Endothelial cell of umbilical vein (primary cell): ENCODE measurements around the gene UNCX. TPM values are rescaled to one million over a fixed set of nuclear protein-coding genes. Genes with fewer than 3 reads are reported as not detected.

Experiments used
- BruUV-seq: library from RNA; stranded (reverse); fragments of 400-500 nt; replicated peaks from 2 replicates; lab custom pipeline; 2021; lab: Mats Ljungman, UMichigan
- CTCF ChIA-PET: fragments of 300-600, 350-600 bp; sonication (Branson Sonifier 250); formaldehyde crosslinking; loops from one replicate; lab custom pipeline; 2021; ENCODE audit warnings: antibody characterized with exemption, inconsistent platforms; lab: Charles Lee
- POLR2A ChIA-PET: fragments of 300-600, 350-600 bp; sonication (Branson Sonifier 250); formaldehyde crosslinking; loops from one replicate; lab custom pipeline; 2021; ENCODE audit warnings: antibody characterized with exemption, inconsistent platforms; lab: Charles Lee
- DNase-seq: peaks from one replicate; pipeline ENCODE4 v3.0.0-alpha.2; 2011; ENCODE audit warnings: low read depth, low spot score
- FAIRE-seq: peaks from 2 replicates; lab custom pipeline; 2011; peaks lifted over from hg19 to GRCh38; lab: Jason Lieb, UNC
- H2AFZ ChIP-seq: 2 replicates; pipeline ENCODE4 v1.6.0; 2012; ENCODE audit warnings: low read depth, low read length, control low read depth, inconsistent platforms
- H3K27ac ChIP-seq: 2 replicates; pipeline ENCODE4 v1.5.1; 2011; ENCODE audit warnings: low read depth, mild to moderate bottlenecking, control low read depth, low read length, moderate library complexity; ENCODE audit not compliant: insufficient read depth
- H3K27me3 ChIP-seq, 2 experiments: 2 replicates each; pipeline versions ENCODE4 v1.6.0 to v1.6.1; 2011; ENCODE audit warnings: low read length in 2 of 2, mixed read lengths in 1 of 2; ENCODE audit not compliant: control insufficient read depth in 2 of 2, insufficient read depth in 2 of 2
- H3K36me3 ChIP-seq, 2 experiments: 2 replicates in 1 of 2; 3 replicates in 1 of 2; pipeline ENCODE4 v1.5.1; 2011; ENCODE audit warnings: low read length in 2 of 2, mild to moderate bottlenecking in 1 of 2, moderate library complexity in 1 of 2; ENCODE audit not compliant: control insufficient read depth in 2 of 2, insufficient read depth in 2 of 2; ENCODE audit errors: extremely low read depth in 1 of 2
- H3K4me1 ChIP-seq: 3 replicates; pipeline ENCODE4 v1.5.1; 2011; ENCODE audit warnings: mild to moderate bottlenecking, low read length; ENCODE audit not compliant: control insufficient read depth, insufficient read depth; ENCODE audit errors: extremely low read depth
- H3K4me2 ChIP-seq: 2 replicates; pipeline ENCODE4 v1.6.1; 2011; ENCODE audit warnings: low read length, control low read depth, mixed read lengths; ENCODE audit not compliant: insufficient read depth
- H3K4me3 ChIP-seq, 3 experiments: fragments of 200-600 bp in 1 of 3; sonication (generic), shearing (Covaris generic) in 1 of 3; replicated peaks in 1 of 3; 2 replicates each; pipeline ENCODE4 v1.5.1; 2011 to 2016; ENCODE audit warnings: control low read depth in 3 of 3, low read length in 3 of 3, mild to moderate bottlenecking in 2 of 3, inconsistent platforms in 1 of 3, low read depth in 1 of 3, moderate library complexity in 1 of 3; ENCODE audit not compliant: insufficient read depth in 1 of 3
- H3K79me2 ChIP-seq: 2 replicates; pipeline ENCODE4 v1.6.0; 2012; ENCODE audit warnings: low read length, inconsistent platforms; ENCODE audit not compliant: control insufficient read depth, insufficient read depth
- H3K9ac ChIP-seq: replicated peaks from 2 replicates; pipeline ENCODE3; 2011; ENCODE audit warnings: low read length, control low read depth; ENCODE audit not compliant: insufficient read depth; ENCODE audit errors: extremely low read depth
- H3K9me1 ChIP-seq: replicated peaks from 3 replicates; pipeline ENCODE4 v1.6.0; 2011; ENCODE audit warnings: mild to moderate bottlenecking, low read length; ENCODE audit not compliant: control insufficient read depth, insufficient read depth; ENCODE audit errors: extremely low read depth
- H3K9me3 ChIP-seq: replicated peaks from 2 replicates; pipeline ENCODE4 v1.5.1; 2012; ENCODE audit warnings: low read length, inconsistent platforms; ENCODE audit not compliant: control insufficient read depth, insufficient read depth
- H4K20me1 ChIP-seq: replicated peaks from 2 replicates; pipeline ENCODE3; 2011; ENCODE audit warnings: mild to moderate bottlenecking, low read length; ENCODE audit not compliant: control insufficient read depth, insufficient read depth; ENCODE audit errors: extremely low read depth
- CTCF ChIP-seq, 2 donors: IDR thresholded peaks; 1 replicate in 1 of 2; 2 replicates in 1 of 2; pipeline ENCODE4 v1.5.1; 2011; ENCODE audit warnings: low read length in 2 of 2, mild to moderate bottlenecking in 2 of 2, moderate library complexity in 2 of 2, control low read depth in 1 of 2, inconsistent platforms in 1 of 2, low read depth in 1 of 2; ENCODE audit not compliant: insufficient read depth in 1 of 2; ENCODE audit errors: extremely low read depth in 1 of 2
- EZH2 ChIP-seq: IDR thresholded peaks from 2 replicates; pipeline ENCODE4 v1.6.1; 2012; ENCODE audit warnings: borderline replicate concordance, low read depth, mild to moderate bottlenecking, moderate library complexity, low read length, inconsistent platforms; ENCODE audit not compliant: severe bottlenecking
- FOS ChIP-seq: IDR thresholded peaks from 2 replicates; pipeline ENCODE4 v1.6.1; 2011; ENCODE audit warnings: mild to moderate bottlenecking, low read length, moderate library complexity, borderline replicate concordance; ENCODE audit not compliant: insufficient read depth
- GATA2 ChIP-seq: IDR thresholded peaks from 2 replicates; pipeline ENCODE4 v1.7.0; 2011; ENCODE audit warnings: low read depth, mild to moderate bottlenecking, moderate library complexity, mixed read lengths, low read length; ENCODE audit not compliant: insufficient read length, insufficient read depth
- JUN ChIP-seq: IDR thresholded peaks from 2 replicates; pipeline ENCODE4 v1.6.1; 2011; ENCODE audit warnings: borderline replicate concordance, low read depth; ENCODE audit not compliant: insufficient read length, insufficient read depth
- MAX ChIP-seq: IDR thresholded peaks from 2 replicates; pipeline ENCODE4 v1.6.1; 2011; ENCODE audit not compliant: insufficient read depth, insufficient read length
- MYC ChIP-seq: IDR thresholded peaks from one replicate; pipeline ENCODE4 v1.6.1; 2011; ENCODE audit warnings: mild to moderate bottlenecking, low read depth, low read length
- POLR2A ChIP-seq: IDR thresholded peaks from 2 replicates; pipeline ENCODE4 v1.6.1; 2012; ENCODE audit warnings: low read depth, mild to moderate bottlenecking, control low read depth, low read length
- POLR2AphosphoS5 ChIP-seq: IDR thresholded peaks from 2 replicates; pipeline ENCODE4 v1.6.1; 2012; ENCODE audit warnings: low read depth, mild to moderate bottlenecking, control low read depth, low read length, moderate library complexity; ENCODE audit not compliant: insufficient read depth
- dilution Hi-C: fragments of 300-500 bp; cut with MboI; formaldehyde crosslinking; loops from one replicate; pipeline ENCODE4 v1.15.0; 2019; ENCODE audit warnings: low sequenced_read_pairs; ENCODE audit not compliant: extremely low pct_ligation_motif_present
- intact Hi-C: fragments of 100-400 bp; cut with micrococcal nuclease; formaldehyde crosslinking; loops from one replicate; pipeline ENCODE4 v1.10.0; 2022
- polyA plus RNA-seq, 4 experiments: library from polyadenylated mRNA; depleted of rRNA in 3 of 4; stranded (reverse) in 3 of 4; unstranded in 1 of 4; fragments of >200 nt; gene quantifications; 2 replicates each; pipeline versions ENCODE4 v1.2.1 to v1.2.3, GENCODE V29; 2011 to 2012; ENCODE audit warnings: missing spikeins in 1 of 4
- total RNA-seq: library from RNA; stranded (reverse); gene quantifications from 2 replicates; pipeline ENCODE4 v1.2.3, GENCODE V29; 2021

The UNCX gene
- total and polyA plus RNA-seq, 2 donors (not counting 3 experiments of a cell fraction or from before 2014, with no cell fraction given): not detected

GRCh38 chr7:1219498-1219897 is 13.2 kb upstream of the UNCX start:
- no peak overlapping the region for H3K27ac ChIP-seq
- no peak overlapping the region for H3K4me3 ChIP-seq
- H3K4me2 ChIP-seq: no peak overlapping the region
- H3K36me3 ChIP-seq: no peaks in the 10 kb centered on the region
- no peak overlapping the region for H2AFZ ChIP-seq
- TF ChIP-seq JUN (no peak), POLR2A (no peak), MYC (no peak), GATA2 (no peak), EZH2 (no peak), CTCF (IDR thresholded peaks at IDR 0.05; ENCODE audit: extremely low read depth in 1 of 2, insufficient read depth in 1 of 2, low read depth in 1 of 2, low read length in 2 of 2) (no peak), MAX (no peak), POLR2AphosphoS5 (no peak), FOS (no peak)
- H3K4me1 ChIP-seq: no peaks in the 10 kb centered on the region
- peaks cover 28 to 37% of the 10 kb centered on the region in 2 experiments for H3K27me3 ChIP-seq
- ChIA-PET CTCF (interaction anchor here (0.7 to 1.8 kb wide), 4 partner anchors 9 to 193 kb away, joined by 3 to 5 read pairs (median 5); no protein-coding TSS in a partner anchor), POLR2A (no interaction called here)
- H3K79me2 ChIP-seq: no peaks in the 10 kb centered on the region
- no peaks in the 10 kb centered on the region for H3K9me1 ChIP-seq
- H3K9ac ChIP-seq: no peak overlapping the region
- no peaks in the 10 kb centered on the region for H4K20me1 ChIP-seq
- DNase-seq (no peak), FAIRE-seq (no peak)
- dilution Hi-C loops (no loop called here), intact Hi-C loops (no loop called here)
- no peaks in the 10 kb centered on the region for H3K9me3 ChIP-seq
- BruUV-seq: no TSS peak
